HL-60 (cell line): ENCODE results near the gene TRIP11.

Experiments
- DNase-seq, 2 experiments: peaks; one replicate each; pipeline ENCODE4 v3.0.0-alpha.2; 2010 to 2020; ENCODE audit warnings: low read depth in 1 of 2, low spot score in 1 of 2
- H3K27ac ChIP-seq: fragments of 250-450 bp; sonication (Bioruptor Pico); replicated peaks from 2 replicates; pipeline ENCODE4 v1.5.1; 2020; ENCODE audit warnings: mild to moderate bottlenecking, moderate library complexity
- H3K27me3 ChIP-seq: fragments of 250-450 bp; sonication (Bioruptor Pico); 2 replicates; pipeline ENCODE4 v1.5.1; 2021; ENCODE audit warnings: mild to moderate bottlenecking, moderate library complexity; ENCODE audit not compliant: insufficient read depth, poor library complexity, severe bottlenecking
- H3K4me3 ChIP-seq: replicated peaks from 2 replicates; pipeline ENCODE4 v1.5.1; 2011; ENCODE audit warnings: mild to moderate bottlenecking, control low read depth, low read length; ENCODE audit not compliant: insufficient read depth
- CTCF ChIP-seq: IDR thresholded peaks from one replicate; pipeline ENCODE4 v1.5.1; 2011; ENCODE audit warnings: low read length, control low read depth, inconsistent platforms; ENCODE audit not compliant: insufficient read depth
- GABPA ChIP-seq: IDR thresholded peaks from 2 replicates; pipeline ENCODE4 v1.6.1; 2012; ENCODE audit warnings: low read depth
- POLR2AphosphoS5 ChIP-seq: IDR thresholded peaks from 2 replicates; pipeline ENCODE4 v1.6.1; 2012; ENCODE audit warnings: low read depth
- REST ChIP-seq: IDR thresholded peaks from 2 replicates; pipeline ENCODE4 v1.6.1; 2012; ENCODE audit warnings: low read depth; ENCODE audit not compliant: insufficient replicate concordance
- SPI1 ChIP-seq: IDR thresholded peaks from 2 replicates; pipeline ENCODE4 v1.6.1; 2012; ENCODE audit warnings: low read depth, mild to moderate bottlenecking, borderline replicate concordance

Gene TRIP11

GRCh38 chr14:91985008-91985407 lies 54.9 kb downstream of the TRIP11 start:
- H3K27me3 ChIP-seq, result no peaks in the 10 kb centered on the region
- DNase-seq, result no peak
- peak overlapping the region; percentile 69 for H3K27ac ChIP-seq
- TF ChIP-seq POLR2AphosphoS5, result no peak
- TF ChIP-seq SPI1, result no peak
- no peak overlapping the region for H3K4me3 ChIP-seq

- Histone ChIP-seq H3K27ac (no peak overlapping the region), H3K27me3 (no peaks in the 10 kb centered on the region), H3K4me3 (no peak overlapping the region)
- DNase-seq, result no peak
- TF ChIP-seq POLR2AphosphoS5, result no peak
- TF ChIP-seq SPI1, result no peak
- no peak for TF ChIP-seq CTCF
- no peak for TF ChIP-seq REST
- no peak for TF ChIP-seq GABPA
These were observed 56.3 kb downstream of the TRIP11 start for GRCh38 chr14:91983588-91983987.

GRCh38 chr14:91980157-91980556 lies 59.7 kb downstream of the TRIP11 start:
- Histone ChIP-seq H3K27ac (no peak overlapping the region), H3K4me3 (no peak overlapping the region), H3K27me3 (no peaks in the 10 kb centered on the region)
- TF ChIP-seq POLR2AphosphoS5 (no peak), REST (no peak), SPI1 (no peak), GABPA (no peak), CTCF (no peak)
- DNase-seq, result peak in 1 of 2 experiments; percentile 32

- Histone ChIP-seq H3K27me3 (no peaks in the 10 kb centered on the region), H3K27ac (no peak overlapping the region), H3K4me3 (no peak overlapping the region)
- no peak for DNase-seq
- TF ChIP-seq CTCF, result no peak
- no peak for TF ChIP-seq SPI1
- no peak for TF ChIP-seq REST
- TF ChIP-seq GABPA, result no peak
- no peak for TF ChIP-seq POLR2AphosphoS5
These were observed 62.0 kb downstream of the TRIP11 start for GRCh38 chr14:91977884-91978283.
